Fibroblast of skin of scalp (primary cell): ENCODE data around the gene TNKS1BP1.
A peak's percentile ranks its signal among the peaks of the same experiment; 100 is the strongest.
"Not testable (repeated sequence)": the region's sequence is repeated elsewhere in the genome, so short reads cannot be mapped to it uniquely, and the experiment has no call there.

Experiments
- DNase-seq: peaks from one replicate; pipeline ENCODE4 v3.0.0-alpha.2; 2013

TNKS1BP1 gene

GRCh38 chr11:57354699-57355098 is 29.9 kb upstream of the TNKS1BP1 start:
- no peak for DNase-seq

GRCh38 chr11:57353852-57354251 is 29.1 kb upstream of the TNKS1BP1 start:
- no peak for DNase-seq

- no peak for DNase-seq
Observed at GRCh38 chr11:57353446-57353845, 28.7 kb upstream of the TNKS1BP1 start.

GRCh38 chr11:57353036-57353435 is 28.3 kb upstream of the TNKS1BP1 start:
- no peak for DNase-seq

- peak; percentile 33 for DNase-seq
Observed at GRCh38 chr11:57349491-57350274, 24.9 kb upstream of the TNKS1BP1 start.

GRCh38 chr11:57348636-57349313 is 24.0 kb upstream of the TNKS1BP1 start:
- DNase-seq: no peak

- DNase-seq: no peak
Observed at GRCh38 chr11:57348052-57348451, 23.3 kb upstream of the TNKS1BP1 start.

GRCh38 chr11:57347336-57347735 is 22.6 kb upstream of the TNKS1BP1 start:
- no peak for DNase-seq

GRCh38 chr11:57345555-57346211 is 20.9 kb upstream of the TNKS1BP1 start:
- DNase-seq: peak; percentile 69

- no peak for DNase-seq
Observed at GRCh38 chr11:57344826-57345225, 20.1 kb upstream of the TNKS1BP1 start.

- DNase-seq: no peak
Observed at GRCh38 chr11:57343825-57344224, 19.1 kb upstream of the TNKS1BP1 start.

GRCh38 chr11:57342702-57343101 is 17.9 kb upstream of the TNKS1BP1 start:
- DNase-seq: no peak

GRCh38 chr11:57341250-57341808 is 16.6 kb upstream of the TNKS1BP1 start:
- DNase-seq: no peak

- peak; percentile 64 for DNase-seq
Observed at GRCh38 chr11:57340039-57340615, 15.4 kb upstream of the TNKS1BP1 start.

- no peak for DNase-seq
Observed at GRCh38 chr11:57339328-57339727, 14.6 kb upstream of the TNKS1BP1 start.

GRCh38 chr11:57338142-57338541 is 13.4 kb upstream of the TNKS1BP1 start, which contains the start of gene P2RX3:
Gene P2RX3, plus strand, starts transcription at chr11:57338352. Its CDS starts 199 bp downstream, at chr11:57338551.
- DNase-seq: no peak

- DNase-seq: not testable (repeated sequence)
Observed at GRCh38 chr11:57336856-57337255, 12.1 kb upstream of the TNKS1BP1 start.

GRCh38 chr11:57336111-57336666 is 11.4 kb upstream of the TNKS1BP1 start:
- DNase-seq: no peak

GRCh38 chr11:57335343-57336110 is 10.8 kb upstream of the TNKS1BP1 start, which contains the start of gene SSRP1:
Gene SSRP1, minus strand, starts transcription at chr11:57335892. Its CDS starts 771 bp downstream, at chr11:57335121.
- peak; percentile 92 for DNase-seq

GRCh38 chr11:57335023-57335342 is 10.2 kb upstream of the TNKS1BP1 start:
- no peak for DNase-seq

GRCh38 chr11:57332694-57333440 is 8.1 kb upstream of the TNKS1BP1 start:
- no peak for DNase-seq
